Fibroblast of skin of right quadriceps (primary cell): Measurements from ENCODE around the gene RPS28.
"Not testable (repeated sequence)": the region's sequence is repeated elsewhere in the genome, so short reads cannot be mapped to it uniquely, and the experiment has no call there.

Experiments used
- DNase-seq: peaks from one replicate; pipeline ENCODE4 v3.0.0-alpha.2; 2013

RPS28 gene

DNA sequence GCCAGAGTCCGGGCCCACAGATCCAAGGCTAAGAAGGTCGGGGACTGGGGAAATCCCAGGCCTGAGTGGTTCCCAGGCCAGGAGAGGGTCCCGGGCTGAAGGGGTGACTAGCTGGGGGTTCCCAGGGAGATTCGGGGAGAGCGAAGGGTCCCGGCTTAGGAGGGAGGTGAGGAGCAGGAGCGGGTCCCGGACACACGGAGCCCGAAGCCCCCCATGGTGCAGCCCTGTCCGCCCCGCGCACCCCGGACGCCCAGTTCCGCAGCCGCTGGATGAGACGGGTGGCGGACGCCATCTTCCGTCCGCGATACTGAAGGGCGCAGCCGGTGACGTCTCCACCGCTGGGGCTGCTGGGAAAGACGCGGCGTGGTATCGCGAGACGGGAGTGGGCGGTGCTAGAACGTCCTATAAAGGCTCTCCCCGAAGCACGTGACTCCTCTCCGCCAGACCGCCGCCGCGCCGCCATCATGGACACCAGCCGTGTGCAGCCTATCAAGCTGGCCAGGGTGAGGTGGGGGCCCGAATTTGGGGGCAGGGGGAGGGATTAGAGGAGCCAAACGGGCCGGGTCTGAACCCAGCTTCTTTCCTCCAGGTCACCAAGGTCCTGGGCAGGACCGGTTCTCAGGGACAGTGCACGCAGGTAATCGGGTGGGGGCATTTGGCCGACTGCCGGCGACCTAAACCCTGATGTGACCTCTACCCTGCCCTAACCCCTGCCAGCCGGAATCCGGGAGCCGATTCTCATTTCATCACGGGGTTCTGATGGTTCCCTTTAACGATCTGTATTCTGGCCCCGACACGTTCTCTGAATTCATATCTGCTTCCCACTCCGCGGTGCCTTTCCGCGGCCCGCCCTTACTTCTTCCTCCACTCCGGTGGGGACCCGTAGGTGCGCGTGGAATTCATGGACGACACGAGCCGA lies at the start of gene RPS28, which contains the start of gene NDUFA7:
Gene RPS28, plus strand, starts transcription at position 430 of the 919 bp plus-strand sequence. Its CDS starts 35 bp downstream, at position 465.
Gene NDUFA7, minus strand, starts transcription at position 309 of the 919 bp plus-strand sequence. Its CDS starts 17 bp downstream, at position 292.
- DNase-seq: peak; percentile 95

DNA sequence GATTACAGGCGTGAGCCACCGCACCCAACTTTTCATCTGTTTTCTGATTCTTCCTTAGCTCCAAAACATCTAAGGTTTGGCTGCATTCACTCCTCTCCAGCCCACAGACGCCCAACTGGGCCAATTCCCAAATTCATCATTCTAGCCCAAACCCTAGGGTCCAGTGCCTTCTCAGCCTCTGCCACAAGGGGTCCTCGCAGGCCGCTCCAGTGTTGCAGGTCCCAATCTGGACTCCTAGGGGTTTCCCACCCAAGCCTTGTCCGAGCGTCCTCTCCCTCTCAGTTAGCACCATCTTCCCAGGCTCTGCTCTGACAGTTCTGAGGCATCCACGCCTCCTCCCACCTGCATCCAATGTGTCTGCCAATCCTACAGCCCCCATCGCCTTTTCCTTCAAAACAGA lies 44.8 kb upstream of the RPS28 start:
- not testable (repeated sequence) for DNase-seq

DNA sequence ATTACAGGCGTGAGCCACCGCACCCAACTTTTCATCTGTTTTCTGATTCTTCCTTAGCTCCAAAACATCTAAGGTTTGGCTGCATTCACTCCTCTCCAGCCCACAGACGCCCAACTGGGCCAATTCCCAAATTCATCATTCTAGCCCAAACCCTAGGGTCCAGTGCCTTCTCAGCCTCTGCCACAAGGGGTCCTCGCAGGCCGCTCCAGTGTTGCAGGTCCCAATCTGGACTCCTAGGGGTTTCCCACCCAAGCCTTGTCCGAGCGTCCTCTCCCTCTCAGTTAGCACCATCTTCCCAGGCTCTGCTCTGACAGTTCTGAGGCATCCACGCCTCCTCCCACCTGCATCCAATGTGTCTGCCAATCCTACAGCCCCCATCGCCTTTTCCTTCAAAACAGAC lies 30.0 kb upstream of the RPS28 start:
- not testable (repeated sequence) for DNase-seq

DNA sequence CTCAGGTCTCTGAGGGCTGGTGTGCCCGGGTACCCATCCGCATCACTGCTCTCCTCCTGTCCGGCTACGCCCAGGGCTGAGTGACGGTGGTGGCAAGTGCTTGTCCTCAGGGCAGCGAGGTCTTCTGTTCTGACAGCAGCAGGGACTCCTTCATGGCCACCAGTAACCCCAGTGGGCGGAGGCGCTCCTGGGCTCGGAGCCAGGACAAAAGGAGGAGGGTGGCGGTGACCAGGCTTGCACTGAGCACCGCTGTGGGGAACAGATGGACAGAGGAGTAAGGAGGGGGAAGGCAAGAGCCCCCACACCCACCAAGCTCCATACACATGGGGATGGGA lies 19.0 kb upstream of the RPS28 start:
- no peak for DNase-seq

DNA sequence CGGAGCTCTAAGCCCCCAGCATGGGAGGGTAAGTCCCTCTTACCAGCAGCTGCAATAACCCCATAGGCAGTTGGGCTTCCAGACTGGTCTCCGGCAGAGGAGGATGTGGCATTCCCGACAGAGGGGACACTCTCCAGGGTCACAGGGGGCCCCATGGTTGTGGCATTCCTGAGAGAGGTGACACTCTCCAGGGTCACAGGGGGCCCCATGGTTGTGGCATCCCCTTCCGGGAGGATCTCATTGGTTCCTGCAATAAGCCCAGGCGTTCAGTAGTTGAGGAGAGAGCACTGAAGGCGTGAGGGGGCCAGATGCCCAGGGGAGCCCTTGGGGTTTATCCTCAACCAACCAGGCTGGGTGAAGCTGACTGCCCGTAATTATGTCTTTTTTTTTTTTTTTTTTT lies 18.6 kb upstream of the RPS28 start:
- DNase-seq: no peak

DNA sequence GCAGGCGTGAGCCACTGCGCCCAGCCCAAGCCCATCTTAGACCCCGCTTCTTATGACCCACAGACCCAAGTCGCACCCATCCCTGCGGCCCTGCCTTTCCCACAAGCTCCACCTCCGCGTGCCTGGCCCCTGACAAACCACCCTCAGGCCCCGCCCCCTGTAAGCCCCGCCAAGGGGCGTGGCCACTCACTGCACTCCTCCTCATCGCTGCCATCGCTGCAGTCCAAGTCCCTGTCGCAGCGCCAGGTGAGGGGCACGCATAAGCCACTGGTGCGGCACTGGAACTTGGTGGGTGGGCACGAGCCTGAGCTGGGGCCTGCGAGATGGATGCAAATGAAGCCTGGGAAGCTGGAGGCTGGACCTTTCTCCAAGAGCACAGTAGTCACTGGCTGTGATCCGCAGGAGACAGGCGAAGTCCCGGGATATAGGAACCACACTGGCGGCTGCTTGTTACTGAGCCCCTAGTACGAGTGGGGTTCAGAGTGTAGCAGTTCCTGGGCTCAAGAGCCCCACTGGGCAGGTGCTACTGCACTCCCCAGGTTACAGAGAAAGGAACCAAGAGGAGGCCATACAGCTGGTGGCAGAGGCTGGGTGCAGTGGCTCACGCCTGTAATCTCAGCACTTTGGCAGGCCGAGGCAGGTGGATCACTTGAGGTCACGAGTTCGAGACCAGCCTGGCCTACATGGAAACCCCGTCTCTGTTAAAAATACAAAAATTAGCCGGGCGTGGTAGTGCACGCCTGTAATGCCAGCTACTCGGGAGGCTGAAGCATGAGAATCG lies 16.3 kb upstream of the RPS28 start:
- DNase-seq: no peak

DNA sequence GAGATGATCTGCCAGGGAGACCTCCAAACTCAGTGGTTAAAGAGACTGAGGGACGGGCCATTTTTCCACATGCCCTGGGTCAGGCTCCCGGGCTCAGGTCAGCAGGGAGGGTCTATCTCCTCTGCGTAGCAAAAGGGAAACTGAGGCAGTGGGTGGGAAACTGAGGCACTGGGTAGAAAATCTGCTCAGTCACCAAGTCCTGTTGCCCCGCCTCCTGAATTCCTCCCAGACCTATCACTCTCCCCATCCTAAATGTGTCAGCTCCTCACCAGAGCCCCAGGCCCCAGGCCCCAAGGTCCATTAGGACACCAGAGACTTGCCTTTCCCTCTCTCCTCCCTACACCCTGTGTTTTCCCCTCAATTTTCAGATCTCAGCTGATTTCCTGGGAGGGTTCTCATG lies 15.5 kb upstream of the RPS28 start:
- no peak for DNase-seq

DNA sequence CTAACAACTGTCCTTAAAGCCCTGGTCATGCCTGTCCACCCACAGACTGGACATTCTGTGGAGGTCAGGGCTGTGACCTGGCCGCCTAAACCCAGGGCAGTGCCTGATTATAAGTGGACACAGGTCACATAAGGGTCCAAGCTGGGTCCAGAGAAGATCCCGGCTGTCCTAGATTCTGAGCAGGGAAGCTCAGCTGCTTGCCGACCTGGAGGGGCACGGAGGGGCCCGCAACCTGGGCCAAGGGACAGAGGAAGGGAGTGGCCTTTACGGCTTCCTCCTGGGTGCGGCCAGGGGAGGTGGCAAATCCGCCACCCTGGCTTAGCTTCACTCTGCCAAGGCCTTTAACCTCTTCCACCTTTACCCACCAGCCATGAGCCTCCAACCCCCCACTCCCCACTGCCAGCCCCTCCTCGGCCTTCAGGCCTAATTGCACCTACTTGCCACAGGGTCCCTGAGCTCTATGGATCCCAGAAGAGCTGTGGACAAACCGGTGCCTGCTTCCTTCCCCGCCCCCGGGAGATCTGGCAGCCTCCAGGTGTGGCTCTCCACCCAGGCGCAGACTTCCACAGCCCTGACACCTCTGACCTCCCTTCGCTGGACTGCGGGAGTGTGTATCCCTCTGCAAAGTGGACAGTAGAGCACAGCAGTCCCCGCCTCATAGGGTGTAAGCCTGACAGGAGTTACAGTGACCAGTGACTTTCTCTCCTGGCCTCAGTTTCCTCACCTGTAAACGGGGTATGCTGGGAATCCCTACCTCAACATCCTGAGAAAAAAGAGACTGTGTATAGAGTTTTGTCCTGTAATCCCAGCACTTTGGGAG lies 14.9 kb upstream of the RPS28 start:
- DNase-seq: no peak

DNA sequence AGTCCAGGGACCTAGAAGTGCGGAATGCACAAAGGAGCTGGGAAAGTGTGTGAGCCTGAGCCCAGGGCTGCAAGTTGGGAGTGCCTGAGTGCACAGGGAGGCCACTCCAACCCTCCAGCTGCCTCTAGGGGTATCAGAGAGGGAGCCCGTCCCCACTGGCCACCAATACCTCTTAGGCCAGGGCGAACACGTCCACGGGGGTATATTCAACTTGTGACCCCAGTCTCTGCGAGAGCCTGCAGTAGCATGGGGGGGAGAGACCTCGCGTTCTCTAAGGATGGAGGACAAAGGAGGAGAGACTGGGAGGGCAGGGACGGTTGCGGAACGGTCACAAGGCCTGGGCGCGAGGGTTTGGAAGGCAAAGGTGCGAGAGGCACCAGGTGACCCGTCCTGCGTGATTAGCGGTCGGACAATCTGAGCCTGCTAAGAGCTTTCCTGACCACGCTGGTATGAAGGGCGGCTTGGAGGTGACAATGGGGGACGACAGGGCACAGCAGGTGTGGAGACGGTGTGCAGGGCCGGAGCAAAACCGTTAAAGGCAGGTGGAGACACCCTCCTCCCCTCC lies 13.8 kb upstream of the RPS28 start:
- DNase-seq: no peak

DNA sequence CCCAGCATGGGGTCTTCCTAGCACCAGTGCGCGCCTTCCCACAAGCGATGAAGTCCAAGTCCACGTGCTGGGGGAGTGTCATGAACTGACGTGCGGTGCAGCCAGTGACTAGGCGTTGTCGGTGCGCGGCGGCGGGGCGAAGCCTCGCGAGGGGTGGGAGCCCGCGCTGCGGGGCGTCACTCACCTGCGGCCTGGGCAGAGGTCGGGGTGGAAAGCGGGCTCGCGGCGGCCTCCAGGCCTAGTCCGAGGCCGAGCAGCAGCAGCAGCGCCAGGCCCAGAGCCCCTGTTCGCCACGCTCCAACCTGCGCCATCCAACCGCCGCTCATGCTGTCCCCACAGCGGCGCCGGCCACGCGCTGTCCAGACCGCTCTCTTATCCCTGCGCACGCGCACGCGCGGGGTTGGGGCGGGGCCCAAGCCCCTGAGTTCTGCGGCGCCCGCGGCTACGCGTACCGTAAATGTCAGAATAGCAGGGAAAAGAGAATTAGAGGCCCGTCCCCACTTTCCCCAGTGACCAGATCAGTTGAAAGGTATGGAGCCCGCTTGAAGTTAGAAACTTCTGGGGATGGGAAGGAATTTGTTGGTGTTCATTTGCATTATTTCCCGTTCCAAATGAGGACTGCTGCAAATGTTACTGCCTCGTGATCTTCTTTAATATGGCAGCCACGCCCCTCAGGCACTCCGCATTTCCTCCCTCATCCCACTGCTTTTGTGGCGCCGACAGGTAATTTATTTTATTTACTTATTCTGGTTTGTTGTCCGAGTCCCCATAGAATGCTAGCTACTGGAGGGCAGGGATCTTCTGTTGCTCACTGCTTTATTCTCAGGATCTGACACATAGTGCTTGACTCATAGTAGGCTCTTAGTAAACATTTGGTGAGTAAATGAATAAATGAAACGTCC lies 13.1 kb upstream of the RPS28 start, which contains the start of gene CD320:
Gene CD320, minus strand, starts transcription at position 394 of the 902 bp plus-strand sequence. Its CDS starts 68 bp downstream, at position 326.
- DNase-seq: peak; percentile 89

DNA sequence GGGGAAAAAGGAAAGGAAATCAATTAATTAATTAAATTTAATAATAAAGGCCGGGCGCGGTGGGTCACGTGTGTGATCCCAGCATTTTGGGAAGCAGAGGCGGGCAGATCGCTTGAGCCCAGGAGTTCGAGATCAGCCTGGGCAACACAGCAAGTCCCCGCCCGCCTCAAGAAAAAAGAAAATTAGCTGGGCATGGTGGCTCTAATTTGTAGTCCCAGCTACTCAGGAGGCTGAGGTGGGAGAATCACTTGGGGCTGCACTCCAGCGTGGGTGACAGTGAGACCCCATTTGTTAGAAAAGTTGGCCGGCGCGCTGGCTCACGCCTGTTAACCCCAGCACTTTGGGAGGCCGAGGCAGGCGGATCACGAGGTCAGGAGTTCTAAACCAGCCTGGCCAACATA lies 12.4 kb upstream of the RPS28 start:
- no peak for DNase-seq

DNA sequence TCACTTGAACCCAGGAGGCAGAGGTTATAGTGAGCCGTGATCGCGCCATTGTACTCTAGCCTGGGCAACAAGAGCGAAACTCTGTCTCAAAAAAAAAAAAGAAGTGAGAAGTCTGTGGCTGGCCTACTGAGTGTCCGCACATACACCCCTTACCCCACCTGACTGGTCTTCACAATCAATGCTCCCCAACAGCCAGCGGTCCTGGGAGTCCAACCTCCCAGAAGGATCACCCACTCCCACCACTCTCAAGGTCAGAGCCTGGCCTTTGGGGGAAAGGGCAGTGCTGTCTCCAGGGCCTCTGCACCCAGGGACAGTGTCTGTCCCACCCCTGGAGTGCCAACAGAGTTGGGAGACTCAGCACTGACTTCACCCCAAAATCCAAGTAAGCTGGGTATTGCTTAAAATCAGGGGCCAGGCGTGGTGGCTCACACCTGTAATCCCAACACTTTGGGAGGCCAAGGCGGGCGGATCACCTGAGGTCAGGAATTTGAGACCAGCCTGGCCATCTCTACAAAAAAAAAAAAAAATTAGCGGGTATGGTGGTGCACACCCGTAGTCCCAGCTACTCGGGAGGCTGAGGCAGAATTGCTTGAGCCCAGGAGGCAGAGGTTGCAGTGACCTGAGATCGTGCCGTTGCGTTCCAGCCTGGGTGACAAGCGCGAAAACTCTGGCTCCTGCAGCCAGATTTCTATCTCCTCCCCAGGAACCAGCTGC lies 10.8 kb upstream of the RPS28 start:
- no peak for DNase-seq

DNA sequence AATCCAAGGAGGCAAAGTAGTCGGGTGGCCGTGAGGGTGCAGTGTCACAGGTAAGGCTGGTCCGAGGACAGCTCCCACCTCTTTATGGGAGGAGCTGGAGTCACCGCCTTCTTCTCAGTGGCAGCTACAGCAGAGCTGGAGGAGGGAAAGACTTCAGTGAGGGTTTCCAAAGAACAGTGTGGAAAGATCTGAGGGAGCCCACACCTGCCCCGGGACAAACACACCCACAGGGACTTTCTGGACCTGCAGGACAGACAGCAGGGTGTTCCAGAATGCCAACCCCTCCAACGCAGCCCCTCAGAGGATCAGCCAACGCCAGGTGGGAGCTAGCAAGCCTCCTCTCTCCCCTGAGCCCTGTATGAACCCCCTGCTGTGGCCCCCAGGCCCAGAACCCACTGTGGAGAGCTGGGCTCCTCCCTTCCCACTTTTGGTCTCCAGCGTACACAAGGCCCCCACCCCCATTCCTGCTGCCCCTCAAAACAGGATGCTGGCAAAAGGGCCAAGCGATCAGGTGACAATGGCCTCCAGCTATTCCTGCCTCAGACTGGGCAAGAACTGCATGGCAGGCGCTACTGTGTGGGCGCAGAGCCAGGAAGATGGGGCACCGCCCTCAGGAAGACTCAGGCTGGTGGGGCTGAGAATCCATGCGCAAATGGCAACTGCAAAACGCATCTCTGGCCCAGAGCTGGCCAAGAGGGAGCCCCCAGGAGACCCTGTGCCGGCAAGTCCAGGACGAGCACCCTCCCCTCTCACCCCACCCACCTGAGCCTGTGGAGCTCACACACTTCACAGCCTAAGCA lies 9.6 kb upstream of the RPS28 start:
- no peak for DNase-seq

DNA sequence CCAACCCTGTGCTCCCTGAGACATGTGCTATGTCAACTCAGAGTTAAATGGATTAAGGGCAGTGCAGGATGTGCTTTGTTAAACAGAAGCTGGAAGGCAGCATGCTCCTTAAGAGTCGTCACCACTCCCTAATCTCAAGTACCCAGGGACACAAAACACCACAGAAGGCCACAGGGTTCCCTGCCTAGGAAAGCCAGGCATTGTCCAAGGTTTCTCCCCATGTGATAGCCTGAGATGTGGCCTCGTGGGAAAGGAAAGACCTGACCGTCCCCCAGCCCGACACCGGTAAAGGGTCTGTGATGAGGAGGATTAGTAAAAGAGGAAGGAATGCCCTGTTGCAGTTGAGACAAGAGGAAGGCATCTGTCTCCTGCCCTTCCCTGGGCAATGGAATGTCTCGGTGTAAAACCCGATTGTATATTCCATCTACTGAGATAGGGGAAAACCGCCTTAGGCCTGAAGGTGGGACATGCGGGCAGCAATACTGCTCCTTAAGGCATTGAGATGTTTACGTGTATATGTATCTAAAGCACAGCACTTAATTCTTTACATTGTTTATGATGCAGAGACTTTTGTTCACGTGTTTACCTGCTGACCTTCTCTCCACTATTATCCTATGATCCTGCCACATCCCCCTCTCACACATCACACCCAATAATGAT lies 6.2 kb upstream of the RPS28 start:
- not testable (repeated sequence) for DNase-seq

DNA sequence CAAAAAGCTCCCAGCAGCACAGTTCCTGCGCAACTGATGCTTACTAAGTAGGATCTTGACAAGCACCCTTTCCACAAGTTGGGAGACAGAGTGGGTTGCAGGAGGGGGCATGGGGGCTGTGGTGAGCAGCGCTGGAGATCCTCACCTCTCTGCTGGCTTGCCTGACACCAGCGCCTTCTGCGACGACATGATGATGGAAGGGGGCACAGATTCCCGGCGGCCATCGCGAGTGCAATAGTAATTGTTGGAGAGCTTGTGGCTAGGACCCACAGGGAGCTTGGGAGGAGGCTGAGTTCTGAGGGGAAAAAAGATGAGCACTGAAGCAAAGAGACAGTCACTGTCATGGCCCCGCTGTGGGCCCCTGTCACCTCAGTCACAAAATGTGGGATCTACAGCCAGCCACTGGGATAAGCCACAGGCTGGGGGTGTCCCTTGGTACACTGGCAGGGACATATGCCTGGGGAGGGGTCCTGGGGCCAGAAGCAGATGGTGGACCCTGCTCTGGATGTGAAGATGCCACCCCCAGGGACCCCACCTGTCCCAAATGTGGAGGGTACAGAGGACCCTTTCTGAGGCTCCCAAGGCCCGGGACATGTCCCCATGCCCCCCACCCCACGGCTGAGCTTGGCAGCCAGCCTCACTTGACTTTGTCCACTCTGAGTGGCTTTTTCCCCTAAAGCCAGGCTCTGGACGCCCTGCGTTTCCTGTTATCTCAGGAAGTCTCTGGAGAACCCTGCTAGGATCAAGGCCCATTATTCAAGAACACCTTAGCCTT lies 4.8 kb upstream of the RPS28 start:
- no peak for DNase-seq

DNA sequence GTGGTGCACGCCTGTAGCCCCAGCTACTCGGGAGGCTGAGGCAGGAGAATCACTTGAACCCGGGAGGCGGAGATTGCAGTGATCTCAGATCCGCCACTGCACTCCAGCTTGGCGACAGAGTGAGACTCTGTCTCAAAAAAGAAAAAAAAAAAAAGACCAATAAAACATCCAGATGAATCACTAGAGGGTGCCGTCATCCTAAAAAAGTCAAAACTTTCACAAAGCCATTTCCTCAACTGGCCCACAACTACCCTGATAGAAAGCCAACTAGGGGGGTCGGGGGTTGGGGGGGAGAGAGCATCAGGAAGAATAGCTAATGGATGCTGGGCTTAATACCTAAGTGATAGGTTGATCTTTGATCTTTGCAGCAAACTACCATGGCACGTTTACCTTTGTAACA lies 2.5 kb upstream of the RPS28 start:
- DNase-seq: peak; percentile 21

DNA sequence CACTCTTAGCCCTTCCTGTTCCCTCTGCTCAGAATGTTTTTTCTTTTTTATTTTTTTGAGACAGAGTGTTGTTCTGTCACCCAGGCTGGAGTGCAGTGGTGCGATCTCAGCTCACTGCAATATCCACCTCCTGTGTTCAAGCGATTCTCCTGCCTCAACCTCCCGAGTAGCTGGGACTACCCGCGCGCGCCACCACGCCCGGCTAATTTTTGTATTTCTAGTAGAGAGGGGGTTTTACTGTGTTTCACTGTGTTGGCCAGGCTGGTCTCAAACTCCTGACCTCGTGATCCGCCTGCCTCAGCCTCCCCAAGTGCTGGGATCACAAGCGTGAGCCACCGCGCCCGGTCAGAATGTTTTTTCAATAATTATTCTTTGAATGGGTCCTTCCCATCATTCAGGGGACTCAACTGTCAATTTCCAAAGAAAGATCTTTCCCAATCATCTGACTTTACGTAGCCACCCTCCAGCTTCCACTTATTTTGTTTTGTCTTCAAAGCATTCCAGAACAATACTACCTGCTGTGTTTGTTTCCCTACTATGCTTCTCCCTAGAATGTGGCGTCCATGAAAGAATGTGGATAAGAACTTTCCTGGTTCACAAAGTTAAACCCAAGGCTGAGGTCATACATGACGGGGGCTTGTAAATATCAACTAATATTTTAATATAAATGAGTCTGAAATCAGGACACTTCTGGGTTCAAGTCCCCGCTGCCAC lies 1.3 kb upstream of the RPS28 start:
- no peak for DNase-seq

DNA sequence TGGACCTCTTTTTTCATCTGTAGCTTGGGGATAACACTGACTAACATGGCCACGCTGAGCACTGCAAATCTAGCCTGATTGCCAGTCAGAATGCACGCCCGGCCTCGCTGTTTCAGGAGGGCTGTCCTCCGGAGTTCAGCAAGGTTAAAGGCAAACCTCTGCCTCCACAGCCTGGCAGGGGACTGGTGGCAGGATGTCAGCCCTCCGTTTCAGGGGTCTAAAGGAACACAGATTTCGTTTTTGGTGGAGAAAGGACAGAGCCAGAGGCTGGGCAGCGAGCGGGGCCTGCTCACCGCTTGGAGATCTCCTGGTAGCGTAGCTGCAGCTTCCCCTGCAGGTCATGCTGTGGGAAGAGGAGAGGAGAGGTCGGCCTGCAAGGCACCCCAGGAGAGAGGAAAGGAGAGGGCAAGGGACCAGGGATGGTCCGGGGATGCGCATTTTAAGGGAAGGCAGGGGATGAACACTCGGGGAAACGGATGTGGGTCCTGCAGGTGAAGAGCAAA lies 681 bp upstream of the RPS28 start:
- no peak for DNase-seq
